Central memory CD8-positive, alpha-beta T cell (primary cell): ENCODE results near the gene EEF1G.
"Not testable (repeated sequence)": the region's sequence is repeated elsewhere in the genome, so short reads cannot be mapped to it uniquely, and the experiment has no call there.

Source experiments
- ATAC-seq: fragments of 150-1000 bp; cut with Tn5 transposase; replicated peaks from 2 replicates; pipeline ENCODE4 v1.10.0; 2022; ENCODE audit warnings: mild to moderate bottlenecking, moderate FRiP score, moderate number of reproducible peaks; ENCODE audit not compliant: poor library complexity, severe bottlenecking; ENCODE audit errors: extremely low read depth
- DNase-seq, 2 donors: peaks; one replicate each; pipeline ENCODE4 v3.0.0; 2021; ENCODE audit warnings: low spot score in 2 of 2
- H3K27ac Mint-ChIP-seq: one replicate; pipeline ENCODE4 v1.8.0; 2022; ENCODE audit warnings: low read depth, mild to moderate bottlenecking, moderate library complexity, mixed read lengths
- H3K27me3 Mint-ChIP-seq: one replicate; pipeline ENCODE4 v1.8.0; 2022; ENCODE audit warnings: mixed read lengths
- H3K36me3 Mint-ChIP-seq: one replicate; pipeline ENCODE4 v1.8.0; 2022; ENCODE audit warnings: mild to moderate bottlenecking, moderate library complexity, mixed read lengths; ENCODE audit not compliant: insufficient read depth
- H3K4me1 Mint-ChIP-seq: one replicate; pipeline ENCODE4 v1.8.0; 2022; ENCODE audit warnings: mixed read lengths
- H3K4me3 Mint-ChIP-seq: one replicate; pipeline ENCODE4 v1.8.0; 2022; ENCODE audit warnings: mild to moderate bottlenecking, moderate library complexity, mixed read lengths
- H3K9me3 Mint-ChIP-seq: one replicate; pipeline ENCODE4 v1.8.0; 2022; ENCODE audit warnings: mixed read lengths

The EEF1G gene, protein sequence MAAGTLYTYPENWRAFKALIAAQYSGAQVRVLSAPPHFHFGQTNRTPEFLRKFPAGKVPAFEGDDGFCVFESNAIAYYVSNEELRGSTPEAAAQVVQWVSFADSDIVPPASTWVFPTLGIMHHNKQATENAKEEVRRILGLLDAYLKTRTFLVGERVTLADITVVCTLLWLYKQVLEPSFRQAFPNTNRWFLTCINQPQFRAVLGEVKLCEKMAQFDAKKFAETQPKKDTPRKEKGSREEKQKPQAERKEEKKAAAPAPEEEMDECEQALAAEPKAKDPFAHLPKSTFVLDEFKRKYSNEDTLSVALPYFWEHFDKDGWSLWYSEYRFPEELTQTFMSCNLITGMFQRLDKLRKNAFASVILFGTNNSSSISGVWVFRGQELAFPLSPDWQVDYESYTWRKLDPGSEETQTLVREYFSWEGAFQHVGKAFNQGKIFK

GRCh38 chr11:62573592-62574362, at the start of gene EEF1G:
TSS of gene EEF1G (minus strand) at chr11:62573891. CDS start at chr11:62573842, 49 bp downstream.
- DNase-seq, result peak; percentile 92 to 99

GRCh38 chr11:62622476-62623089, 48.9 kb upstream of the EEF1G start:
- H3K9me3 Mint-ChIP-seq, result no peaks in the 10 kb centered on the region
- ATAC-seq (no peak), DNase-seq (no peak)
- no peaks in the 10 kb centered on the region for H3K27me3 Mint-ChIP-seq
- peak overlapping the region; percentile 93 for H3K27ac Mint-ChIP-seq
- peaks cover 19% of the 10 kb centered on the region for H3K4me1 Mint-ChIP-seq
- peaks cover 40% of the 10 kb centered on the region for H3K36me3 Mint-ChIP-seq
- peak overlapping the region; percentile 90 for H3K4me3 Mint-ChIP-seq

More at GRCh38 chr11:62573592-62574362, at the start of gene EEF1G:
- Mint-ChIP-seq H3K27me3 (no peaks in the 10 kb centered on the region), H3K27ac (peak within 1 kb of the TSS; percentile 91), H3K36me3 (peaks cover 63% of the 10 kb centered on the region), H3K4me3 (peak within 1 kb of the TSS; percentile 98), H3K4me1 (peaks cover 48% of the 10 kb centered on the region), H3K9me3 (no peaks in the 10 kb centered on the region)
- peak; percentile 91 for ATAC-seq

DNA sequence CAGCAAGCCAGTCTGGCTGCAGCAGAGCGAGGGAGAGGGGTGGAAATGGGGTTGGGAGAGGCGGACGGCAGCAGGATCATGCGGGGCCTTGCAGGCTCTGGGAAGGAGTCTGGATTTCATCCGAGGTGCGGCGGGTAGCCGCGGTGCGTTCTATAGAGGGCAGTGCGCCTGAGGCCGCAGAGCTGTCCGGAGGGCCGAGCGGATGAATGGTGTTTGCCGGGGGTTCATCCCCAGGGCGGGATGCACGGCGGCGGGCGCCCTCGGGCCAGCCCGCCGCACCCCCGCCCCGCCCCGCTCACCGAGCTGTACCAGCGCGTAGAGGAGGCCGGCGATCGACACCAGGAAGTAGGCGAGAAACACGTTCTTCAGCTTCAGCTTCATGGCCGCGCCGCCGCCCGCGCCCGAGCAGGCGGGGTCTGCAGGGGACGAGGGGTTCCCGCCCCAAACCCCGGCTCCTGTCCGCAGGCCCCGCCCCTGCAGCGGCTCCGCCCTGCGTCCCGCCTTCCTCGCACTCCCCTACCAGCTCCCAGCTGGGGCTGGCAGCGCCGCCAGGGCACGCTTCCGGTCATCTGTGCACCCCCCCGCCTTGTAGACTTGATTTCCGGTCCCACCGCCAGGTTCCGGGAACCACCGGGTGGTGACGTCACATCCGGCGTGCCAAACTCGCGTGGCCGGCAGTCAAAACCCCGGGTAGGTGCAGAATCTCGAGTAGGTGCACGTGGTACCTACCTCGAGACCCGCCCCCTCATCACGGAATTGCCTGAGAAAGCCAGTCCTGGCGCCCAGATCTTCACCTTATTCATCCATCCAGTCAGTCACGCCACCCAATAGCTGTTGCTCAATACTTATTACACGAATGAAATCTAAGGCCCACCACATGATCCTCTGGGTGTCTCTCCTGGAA, 48.1 kb upstream of the EEF1G start, which contains the start of gene B3GAT3:
Gene B3GAT3, minus strand, starts transcription at position 420 of the 904 bp plus-strand sequence. Its CDS starts 39 bp downstream, at position 381.
- Mint-ChIP-seq H3K4me3 (peak within 1 kb of the TSS; percentile 90), H3K9me3 (no peaks in the 10 kb centered on the region), H3K27ac (peak within 1 kb of the TSS; percentile 93), H3K36me3 (peaks cover 36% of the 10 kb centered on the region), H3K4me1 (peaks cover 19% of the 10 kb centered on the region), H3K27me3 (no peaks in the 10 kb centered on the region)
- DNase-seq (peak; percentile 95), ATAC-seq (peak; percentile 88)

- Mint-ChIP-seq H3K36me3 (peaks cover 37% of the 10 kb centered on the region), H3K27me3 (no peaks in the 10 kb centered on the region)
Observed at GRCh38 chr11:62621027-62621566, 47.4 kb upstream of the EEF1G start.

GRCh38 chr11:62616957-62617356, 43.3 kb upstream of the EEF1G start:
- H3K27me3 Mint-ChIP-seq, H3K4me3 Mint-ChIP-seq: not testable (repeated sequence)

More at GRCh38 chr11:62621027-62621566, 47.4 kb upstream of the EEF1G start:
- Mint-ChIP-seq H3K27ac (peak overlapping the region; percentile 93), H3K4me1 (peaks cover 19% of the 10 kb centered on the region), H3K4me3 (peak overlapping the region; percentile 90), H3K9me3 (no peaks in the 10 kb centered on the region)
- no peak for DNase-seq
- ATAC-seq, result no peak

DNA sequence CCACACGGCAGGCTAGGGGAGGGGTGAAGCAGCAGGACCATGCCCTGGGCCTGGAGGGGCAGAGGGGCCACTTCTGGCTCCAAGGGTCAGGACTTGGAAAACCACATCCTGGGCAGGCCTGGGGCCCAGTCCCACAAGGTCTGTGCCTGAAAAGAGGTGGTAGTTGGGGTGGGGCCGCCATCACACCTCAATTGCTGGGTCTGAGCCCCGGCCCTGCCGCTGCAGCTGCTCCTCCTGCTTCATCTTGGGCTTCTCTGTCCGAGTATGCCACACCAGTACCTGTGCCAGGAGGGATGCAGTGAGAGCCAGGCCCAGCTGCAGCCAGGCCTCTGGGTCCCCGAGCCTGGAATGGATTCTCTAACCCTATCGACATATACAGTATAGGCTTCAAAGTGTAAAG, 41.8 kb upstream of the EEF1G start:
- no peak for ATAC-seq
- Mint-ChIP-seq H3K27ac (no peak overlapping the region), H3K4me1 (peaks cover 22% of the 10 kb centered on the region)

More at GRCh38 chr11:62616957-62617356, 43.3 kb upstream of the EEF1G start:
- Mint-ChIP-seq H3K4me1 (peaks cover 31% of the 10 kb centered on the region), H3K36me3 (peaks cover 40% of the 10 kb centered on the region)
- H3K27ac Mint-ChIP-seq, DNase-seq, ATAC-seq, H3K9me3 Mint-ChIP-seq: not testable (repeated sequence)

GRCh38 chr11:62614275-62614674, 40.6 kb upstream of the EEF1G start:
- Mint-ChIP-seq H3K4me3 (no peak overlapping the region), H3K36me3 (peaks cover 24% of the 10 kb centered on the region), H3K27me3 (no peaks in the 10 kb centered on the region), H3K9me3 (no peaks in the 10 kb centered on the region), H3K4me1 (peaks cover 27% of the 10 kb centered on the region), H3K27ac (peak overlapping the region; percentile 61)
- DNase-seq, result no peak
- ATAC-seq, result no peak

More for the DNA sequence above, 41.8 kb upstream of the EEF1G start:
- Mint-ChIP-seq H3K9me3 (no peaks in the 10 kb centered on the region), H3K4me3 (no peak overlapping the region), H3K27me3 (no peaks in the 10 kb centered on the region), H3K36me3 (peaks cover 29% of the 10 kb centered on the region)
- no peak for DNase-seq

- Mint-ChIP-seq H3K27me3 (no peaks in the 10 kb centered on the region), H3K4me3 (peak overlapping the region; percentile 56), H3K9me3 (no peaks in the 10 kb centered on the region), H3K36me3 (peaks cover 19% of the 10 kb centered on the region), H3K4me1 (peaks cover 34% of the 10 kb centered on the region), H3K27ac (no peak overlapping the region)
- no peak for DNase-seq
- ATAC-seq, result no peak
Observed at GRCh38 chr11:62613291-62613778, 39.6 kb upstream of the EEF1G start.

DNA sequence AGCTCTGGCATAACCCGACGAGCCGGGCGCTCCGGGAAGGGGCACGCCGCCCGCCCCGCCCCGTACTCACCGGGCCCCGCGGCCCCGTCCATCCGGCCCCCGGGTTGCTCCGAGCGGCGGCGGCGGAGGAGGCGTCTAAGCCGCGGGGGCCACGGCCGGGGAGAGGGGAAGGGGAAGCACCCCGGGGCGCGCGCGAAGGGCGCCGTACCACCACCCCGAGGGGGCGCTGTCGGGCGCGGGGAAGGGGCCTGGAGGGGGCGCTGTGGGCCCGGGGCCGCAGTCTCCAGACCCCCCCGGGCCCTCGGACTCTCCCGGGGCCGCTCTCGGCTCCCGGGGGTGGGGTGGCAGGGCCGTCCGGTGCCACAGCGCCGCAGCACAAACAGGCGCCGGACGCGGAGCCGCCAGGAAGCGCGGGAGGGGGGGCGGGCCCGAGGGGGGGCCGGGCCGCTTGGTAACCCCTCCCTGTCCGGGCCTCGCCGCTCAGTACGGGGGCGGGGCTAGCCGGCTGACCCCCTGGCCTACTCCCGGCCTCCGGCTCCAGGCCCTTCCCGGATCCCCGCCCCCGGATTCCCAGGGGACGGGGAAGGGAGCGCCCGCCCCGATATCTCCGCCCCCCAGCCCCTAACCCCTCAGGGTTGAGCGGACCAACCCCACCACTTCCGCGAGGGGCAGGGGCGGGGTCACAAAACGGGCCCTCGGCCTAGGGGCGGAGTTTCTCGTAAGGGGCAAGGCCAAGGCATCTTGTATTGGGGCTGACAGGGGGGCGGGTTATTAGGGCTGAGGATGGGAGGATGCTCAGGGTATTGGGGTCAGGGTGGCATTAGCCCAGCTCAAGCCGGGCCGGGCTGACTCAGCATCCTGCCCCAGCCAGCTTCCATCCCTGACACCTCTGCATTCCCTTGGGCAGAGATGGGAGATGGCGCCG, 38.9 kb upstream of the EEF1G start, which contains the start of the genes EML3 and ROM1:
Gene EML3, minus strand, starts transcription at position 410 of the 925 bp plus-strand sequence. Its CDS starts 318 bp downstream, at position 92.
Gene ROM1, plus strand, starts transcription at position 892 of the 925 bp plus-strand sequence. Its CDS starts 25 bp downstream, at position 917.
- Mint-ChIP-seq H3K27me3 (no peaks in the 10 kb centered on the region), H3K4me3 (peak within 1 kb of the TSS; percentile 93), H3K4me1 (peaks cover 39% of the 10 kb centered on the region), H3K27ac (peak within 1 kb of the TSS; percentile 98), H3K9me3 (no peaks in the 10 kb centered on the region), H3K36me3 (peaks cover 25% of the 10 kb centered on the region)
- ATAC-seq, result peak; percentile 76
- peak; percentile 82 to 87 for DNase-seq

DNA sequence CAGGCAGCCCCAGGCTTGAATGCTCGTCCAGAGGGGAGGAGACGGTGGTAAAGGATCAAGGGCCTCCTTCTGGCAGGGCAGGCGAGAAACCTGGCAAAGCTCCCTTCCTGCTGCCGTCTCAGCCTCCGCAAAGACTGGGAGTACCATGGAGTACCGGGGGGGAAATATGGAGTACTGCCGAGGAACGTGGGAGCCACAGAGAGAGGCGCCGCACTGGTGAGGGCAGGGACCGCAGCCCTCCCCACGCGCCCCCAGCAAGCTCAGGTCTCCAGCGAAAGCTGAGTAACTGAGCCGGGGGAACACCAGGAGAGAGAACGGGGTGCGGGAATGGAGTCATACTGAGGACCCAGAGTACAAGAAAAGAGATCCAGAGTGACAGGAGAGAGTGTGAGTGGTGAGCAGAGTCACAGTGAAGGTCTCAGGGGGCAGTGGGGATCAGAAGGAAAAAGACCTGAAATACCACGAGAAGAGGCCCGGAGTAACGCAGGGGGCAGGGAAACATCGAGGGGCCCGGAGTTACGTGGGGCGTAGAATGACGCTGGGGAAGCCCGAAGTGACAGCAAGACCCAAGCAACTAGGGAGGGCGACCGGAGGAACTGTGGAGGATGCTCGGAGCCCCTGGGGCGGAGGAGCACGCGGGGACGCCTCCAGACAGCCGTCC, 38.1 kb upstream of the EEF1G start:
- ATAC-seq (peak; percentile 47), DNase-seq (peak in 1 of 2 donors; percentile 48)
- no peaks in the 10 kb centered on the region for H3K9me3 Mint-ChIP-seq
- peak overlapping the region; percentile 93 for H3K4me3 Mint-ChIP-seq
- H3K36me3 Mint-ChIP-seq, result peaks cover 27% of the 10 kb centered on the region
- no peaks in the 10 kb centered on the region for H3K27me3 Mint-ChIP-seq
- H3K4me1 Mint-ChIP-seq, result peaks cover 41% of the 10 kb centered on the region
- peak overlapping the region; percentile 98 for H3K27ac Mint-ChIP-seq
